HepG2 (cell line): ENCODE data around the gene PYY. TPM values are rescaled to one million over a fixed set of nuclear protein-coding genes. Genes with fewer than 3 reads are reported as not detected.
"Not testable (repeated sequence)": the region's sequence is repeated elsewhere in the genome, so short reads cannot be mapped to it uniquely, and the experiment has no call there.

Experiments
- ATAC-seq: fragments of 200-7000 bp; cut with Tn5 transposase; 3 replicates; pipeline ENCODE4 v1.9.1; 2020; ENCODE audit warnings: mild to moderate bottlenecking, moderate library complexity
- BruUV-seq: library from RNA; stranded (reverse); fragments of 400-500 nt; replicated peaks from 2 replicates; lab custom pipeline; 2021; lab: Mats Ljungman, UMichigan
- CTCF ChIA-PET: fragments of 300-600 bp; formaldehyde crosslinking; extraction: SDS; loops from one replicate; lab custom pipeline; 2021; ENCODE audit warnings: low total read pairs, inconsistent platforms, low intra/inter-chr PET ratio; lab: Yijun Ruan, JAX
- POLR2A ChIA-PET: fragments of 350-600 bp; sonication (Branson Sonifier 250); formaldehyde crosslinking; loops from one replicate; lab custom pipeline; 2020; ENCODE audit warnings: antibody characterized with exemption, inconsistent platforms; lab: Yijun Ruan, JAX
- DNase-seq: peaks from one replicate; pipeline ENCODE4 v3.0.0-alpha.2; 2015; ENCODE audit warnings: low spot score
- FAIRE-seq: peaks from 3 replicates; lab custom pipeline; 2011; peaks lifted over from hg19 to GRCh38; lab: Jason Lieb, UNC
- H2AFZ ChIP-seq: one replicate; pipeline ENCODE4 v1.6.1; 2011; ENCODE audit warnings: low read length, inconsistent platforms
- H3K27ac ChIP-seq: fragments of 300-600 bp; 3 replicates; pipeline ENCODE4 v1.8.0; 2011; ENCODE audit warnings: mixed run types, mild to moderate bottlenecking, mixed read lengths, low read length, inconsistent platforms; ENCODE audit not compliant: insufficient read depth; ENCODE audit errors: extremely low read length
- H3K27me3 ChIP-seq, 2 experiments: fragments of 200-600 bp in 1 of 2; 2 replicates in 1 of 2; 3 replicates in 1 of 2; pipeline versions ENCODE4 v1.6.0 to v1.8.0; 2011; ENCODE audit warnings: low read length in 2 of 2, mild to moderate bottlenecking in 2 of 2, moderate library complexity in 2 of 2, inconsistent platforms in 1 of 2; ENCODE audit not compliant: insufficient read depth in 2 of 2, control insufficient read depth in 1 of 2
- H3K36me3 ChIP-seq, 2 experiments: fragments of 200-600 bp in 1 of 2; replicated peaks in 1 of 2; 2 replicates in 1 of 2; 3 replicates in 1 of 2; pipeline versions ENCODE4 v1.5.1 to v1.8.0; 2011; ENCODE audit warnings: low read length in 2 of 2, inconsistent platforms in 1 of 2; ENCODE audit not compliant: insufficient read depth in 2 of 2, control insufficient read depth in 1 of 2
- H3K4me1 ChIP-seq: 2 replicates; pipeline ENCODE4 v1.5.1; 2012; ENCODE audit warnings: low read length, inconsistent platforms; ENCODE audit not compliant: insufficient read depth
- H3K4me2 ChIP-seq: 2 replicates; pipeline ENCODE4 v1.6.0; 2011; ENCODE audit warnings: low read depth, low read length, inconsistent platforms
- H3K4me3 ChIP-seq, 3 experiments: fragments of 200-600 bp in 1 of 3; sonication (generic), shearing (Covaris generic) in 1 of 3; replicated peaks in 1 of 3; 2 replicates each; pipeline ENCODE4 v1.5.1; 2011 to 2016; ENCODE audit warnings: low read length in 3 of 3, inconsistent platforms in 2 of 3, low read depth in 2 of 3, mild to moderate bottlenecking in 2 of 3, control low read depth in 1 of 3, mixed read lengths in 1 of 3; ENCODE audit not compliant: insufficient read depth in 1 of 3
- H3K79me2 ChIP-seq: one replicate; pipeline ENCODE4 v1.6.1; 2011; ENCODE audit warnings: low read length, inconsistent platforms; ENCODE audit not compliant: insufficient read depth
- H3K9ac ChIP-seq: 2 replicates; pipeline ENCODE4 v1.6.0; 2011; ENCODE audit warnings: mild to moderate bottlenecking, low read depth, low read length, inconsistent platforms; ENCODE audit not compliant: insufficient read depth
- H3K9me3 ChIP-seq: 2 replicates; pipeline ENCODE4 v1.5.1; 2012; ENCODE audit warnings: mild to moderate bottlenecking, low read length
- H4K20me1 ChIP-seq: 2 replicates; pipeline ENCODE4 v1.6.0; 2011; ENCODE audit warnings: inconsistent platforms, mild to moderate bottlenecking, low read length, moderate library complexity; ENCODE audit not compliant: insufficient read depth
- CBX2 ChIP-seq, 2 experiments: fragments of 200-600 bp in 1 of 2; sonication (generic); formaldehyde crosslinking in 1 of 2; IDR thresholded peaks; 2 replicates each; pipeline versions ENCODE4 v1.7.0 to v1.8.1; 2018 to 2022; ENCODE audit warnings: low read depth in 2 of 2, low read length in 1 of 2, mild to moderate bottlenecking in 1 of 2, missing genetic modification reagents in 1 of 2
- SOX5 ChIP-seq: IDR thresholded peaks from 2 replicates; pipeline ENCODE4 v1.6.1; 2016; ENCODE audit warnings: borderline replicate concordance
- TBL1XR1 ChIP-seq: fragments of 150-350 bp; IDR thresholded peaks from 2 replicates; pipeline ENCODE4 v1.6.1; 2014; ENCODE audit warnings: borderline replicate concordance, low read length; ENCODE audit not compliant: partially characterized antibody
- ZBTB7B ChIP-seq: sonication (generic); formaldehyde crosslinking; IDR thresholded peaks from 2 replicates; pipeline ENCODE4 v1.4.0; 2020; ENCODE audit warnings: missing genetic modification reagents
- ZMYM2 ChIP-seq: sonication (generic); formaldehyde crosslinking; IDR thresholded peaks from 2 replicates; pipeline ENCODE4 v1.8.0; 2022; ENCODE audit warnings: mild to moderate bottlenecking, missing genetic modification reagents
- ZNF781 ChIP-seq: sonication (generic); formaldehyde crosslinking; IDR thresholded peaks from 2 replicates; pipeline ENCODE4 v1.5.1; 2020; ENCODE audit warnings: borderline replicate concordance, mild to moderate bottlenecking, missing genetic modification reagents; ENCODE audit errors: not compliant biosample characterization
- WGBS: methylation state at CpG from one replicate; pipeline ENCODE4 v1.1.6; 2017; ENCODE audit warnings: low lambda C conversion rate; 5-methylcytosine and 5-hydroxymethylcytosine counted together
- in situ Hi-C: cut with HindIII; loops from 2 replicates; pipeline ENCODE4 v1.10.0; 2017; ENCODE audit warnings: low pct_unique_long_range_greater_than_20kb; ENCODE audit not compliant: extremely low pct_ligation_motif_present
- intact Hi-C: fragments of 100-400 bp; cut with micrococcal nuclease; formaldehyde crosslinking; loops from one replicate; pipeline ENCODE4 v1.10.0; 2022; ENCODE audit not compliant: unreplicated experiment
- polyA plus RNA-seq, 8 experiments: library from polyadenylated mRNA; depleted of rRNA in 3 of 8; stranded (reverse) in 7 of 8; unstranded in 1 of 8; fragments of >200 nt; fragmentation: Illumina TruSeq in 4 of 8; extraction: Trizol in 4 of 8; gene quantifications; 2 replicates each; pipeline versions ENCODE4 v1.2.1 to v1.2.3, GENCODE V29; 2011 to 2016; ENCODE audit warnings: low read depth in 4 of 8, missing spikeins in 1 of 8, mixed read lengths in 1 of 8; ENCODE audit not compliant: insufficient read depth in 1 of 8
- total RNA-seq, 5 experiments: library from RNA; depleted of rRNA; stranded (reverse); fragments of >200 nt; fragmentation: Illumina TruSeq; extraction: Trizol; gene quantifications; 2 replicates each; pipeline ENCODE4 v1.2.3, GENCODE V29; 2016; ENCODE audit warnings: low read depth in 1 of 5
- TF ChIP-seq, protein P1 (sequence below): IDR thresholded peaks from 2 replicates; pipeline ENCODE4 v1.6.1; 2016; ENCODE audit warnings: mild to moderate bottlenecking
- TF ChIP-seq, protein P2 (sequence below): sonication (generic); formaldehyde crosslinking; IDR thresholded peaks from 2 replicates; pipeline ENCODE4 v1.5.1; 2020; ENCODE audit warnings: mild to moderate bottlenecking, moderate library complexity, missing genetic modification reagents
- TF ChIP-seq, protein P3 (sequence below): IDR thresholded peaks from 2 replicates; pipeline ENCODE4 v1.6.1; 2016; ENCODE audit warnings: low read depth
- TF ChIP-seq, protein P4 (sequence below): sonication (generic); formaldehyde crosslinking; IDR thresholded peaks from 2 replicates; pipeline ENCODE4 v1.4.0; 2020; ENCODE audit warnings: mild to moderate bottlenecking, missing genetic modification reagents

Gene PYY
- total and polyA plus RNA-seq, 2 of the 13 experiments (the other 11 are each of a cell fraction or from before 2014, with no cell fraction given) = 0.25 TPM; not detected in 1

DNA sequence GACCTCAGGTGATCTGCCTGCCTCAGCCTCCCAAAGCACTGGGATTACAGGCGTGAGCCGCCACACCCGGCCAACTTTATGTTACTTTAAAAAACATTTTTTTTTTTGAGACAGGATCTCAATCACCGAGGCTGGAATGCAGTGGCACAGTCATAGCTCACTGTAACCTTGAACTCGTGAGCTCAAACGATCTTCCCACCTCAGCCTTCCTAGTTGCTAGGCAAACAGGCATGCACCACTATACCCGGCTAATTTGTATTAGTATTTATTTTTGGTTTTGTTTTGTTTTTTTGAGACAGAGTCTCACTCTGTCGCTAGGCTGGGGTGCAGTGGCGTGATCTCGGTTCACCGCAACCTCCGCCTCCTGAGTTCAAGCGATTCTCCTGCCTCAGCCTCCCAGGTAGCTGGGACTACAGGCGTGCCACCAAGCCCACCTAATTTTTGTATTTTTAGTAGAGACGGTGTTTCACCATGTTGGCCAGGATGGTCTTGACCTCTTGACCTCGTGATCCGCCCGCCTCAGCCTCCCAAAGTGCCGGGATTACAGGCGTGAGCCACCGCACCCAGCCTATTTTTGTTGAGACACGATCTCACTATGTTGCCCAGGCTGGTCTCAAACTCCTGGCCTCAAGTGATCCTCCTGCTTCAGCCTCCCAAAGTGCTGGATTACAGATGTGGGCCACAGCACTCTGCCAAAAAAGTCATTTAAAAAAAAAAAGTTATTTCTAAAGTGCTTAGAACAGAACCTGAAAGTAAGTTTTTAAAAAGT is 18.9 kb upstream of the PYY start:
- WGBS = 24% methylated on average over 22 of the region's 22 CpGs
- TF ChIP-seq, protein P1, sequence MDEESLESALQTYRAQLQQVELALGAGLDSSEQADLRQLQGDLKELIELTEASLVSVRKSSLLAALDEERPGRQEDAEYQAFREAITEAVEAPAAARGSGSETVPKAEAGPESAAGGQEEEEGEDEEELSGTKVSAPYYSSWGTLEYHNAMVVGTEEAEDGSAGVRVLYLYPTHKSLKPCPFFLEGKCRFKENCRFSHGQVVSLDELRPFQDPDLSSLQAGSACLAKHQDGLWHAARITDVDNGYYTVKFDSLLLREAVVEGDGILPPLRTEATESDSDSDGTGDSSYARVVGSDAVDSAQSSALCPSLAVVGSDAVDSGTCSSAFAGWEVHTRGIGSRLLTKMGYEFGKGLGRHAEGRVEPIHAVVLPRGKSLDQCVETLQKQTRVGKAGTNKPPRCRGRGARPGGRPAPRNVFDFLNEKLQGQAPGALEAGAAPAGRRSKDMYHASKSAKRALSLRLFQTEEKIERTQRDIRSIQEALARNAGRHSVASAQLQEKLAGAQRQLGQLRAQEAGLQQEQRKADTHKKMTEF = peak; percentile 22; the same call in 1 of the 2 replicates
- TF ChIP-seq CBX2 (IDR thresholded peaks at IDR 0.05; ENCODE audit: low read depth, low read length) = not testable (repeated sequence)
- TF ChIP-seq CBX2 (CRISPR knock-in tag; IDR thresholded peaks at IDR 0.05; ENCODE audit: low read depth) (peak; percentile 84), ZBTB7B (CRISPR knock-in tag) (0 out of 2 replicates have a peak, but pooled peaks have one; percentile 26), ZNF781 (CRISPR knock-in tag) (peak; percentile 70), ZMYM2 (peak; percentile 86), SOX5 (peak; percentile 73), TBL1XR1 (peak; percentile 22)
- TF ChIP-seq, protein P2, sequence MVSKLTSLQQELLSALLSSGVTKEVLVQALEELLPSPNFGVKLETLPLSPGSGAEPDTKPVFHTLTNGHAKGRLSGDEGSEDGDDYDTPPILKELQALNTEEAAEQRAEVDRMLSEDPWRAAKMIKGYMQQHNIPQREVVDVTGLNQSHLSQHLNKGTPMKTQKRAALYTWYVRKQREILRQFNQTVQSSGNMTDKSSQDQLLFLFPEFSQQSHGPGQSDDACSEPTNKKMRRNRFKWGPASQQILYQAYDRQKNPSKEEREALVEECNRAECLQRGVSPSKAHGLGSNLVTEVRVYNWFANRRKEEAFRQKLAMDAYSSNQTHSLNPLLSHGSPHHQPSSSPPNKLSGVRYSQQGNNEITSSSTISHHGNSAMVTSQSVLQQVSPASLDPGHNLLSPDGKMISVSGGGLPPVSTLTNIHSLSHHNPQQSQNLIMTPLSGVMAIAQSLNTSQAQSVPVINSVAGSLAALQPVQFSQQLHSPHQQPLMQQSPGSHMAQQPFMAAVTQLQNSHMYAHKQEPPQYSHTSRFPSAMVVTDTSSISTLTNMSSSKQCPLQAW (CRISPR knock-in tag) = peak; percentile 15; the same call in 1 of the 2 replicates
- TF ChIP-seq, protein P3, sequence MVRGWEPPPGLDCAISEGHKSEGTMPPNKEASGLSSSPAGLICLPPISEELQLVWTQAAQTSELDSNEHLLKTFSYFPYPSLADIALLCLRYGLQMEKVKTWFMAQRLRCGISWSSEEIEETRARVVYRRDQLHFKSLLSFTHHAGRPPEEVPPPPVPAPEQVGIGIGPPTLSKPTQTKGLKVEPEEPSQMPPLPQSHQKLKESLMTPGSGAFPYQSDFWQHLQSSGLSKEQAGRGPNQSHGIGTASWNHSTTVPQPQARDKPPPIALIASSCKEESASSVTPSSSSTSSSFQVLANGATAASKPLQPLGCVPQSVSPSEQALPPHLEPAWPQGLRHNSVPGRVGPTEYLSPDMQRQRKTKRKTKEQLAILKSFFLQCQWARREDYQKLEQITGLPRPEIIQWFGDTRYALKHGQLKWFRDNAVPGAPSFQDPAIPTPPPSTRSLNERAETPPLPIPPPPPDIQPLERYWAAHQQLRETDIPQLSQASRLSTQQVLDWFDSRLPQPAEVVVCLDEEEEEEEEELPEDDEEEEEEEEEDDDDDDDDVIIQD = peak; percentile 58; the same call in 1 of the 2 replicates
- TF ChIP-seq, protein P4, sequence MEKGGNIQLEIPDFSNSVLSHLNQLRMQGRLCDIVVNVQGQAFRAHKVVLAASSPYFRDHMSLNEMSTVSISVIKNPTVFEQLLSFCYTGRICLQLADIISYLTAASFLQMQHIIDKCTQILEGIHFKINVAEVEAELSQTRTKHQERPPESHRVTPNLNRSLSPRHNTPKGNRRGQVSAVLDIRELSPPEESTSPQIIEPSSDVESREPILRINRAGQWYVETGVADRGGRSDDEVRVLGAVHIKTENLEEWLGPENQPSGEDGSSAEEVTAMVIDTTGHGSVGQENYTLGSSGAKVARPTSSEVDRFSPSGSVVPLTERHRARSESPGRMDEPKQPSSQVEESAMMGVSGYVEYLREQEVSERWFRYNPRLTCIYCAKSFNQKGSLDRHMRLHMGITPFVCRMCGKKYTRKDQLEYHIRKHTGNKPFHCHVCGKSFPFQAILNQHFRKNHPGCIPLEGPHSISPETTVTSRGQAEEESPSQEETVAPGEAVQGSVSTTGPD = peak; percentile 37; the same call in 1 of the 2 replicates

More for the DNA sequence above, 18.9 kb upstream of the PYY start:
- intact Hi-C loops, H2AFZ ChIP-seq, in situ Hi-C loops, H4K20me1 ChIP-seq, H3K9me3 ChIP-seq, H3K36me3 ChIP-seq, CTCF ChIA-PET, H3K79me2 ChIP-seq, BruUV-seq, H3K4me3 ChIP-seq: not testable (repeated sequence)
- peak overlapping the region; percentile 45 for H3K27ac ChIP-seq
- POLR2A ChIA-PET = interaction anchor here (0.6 to 1.3 kb wide), 2 partner anchors 11 to 36 kb away, joined by 3 to 5 read pairs; no protein-coding TSS in a partner anchor
- peaks cover 67% of the 10 kb centered on the region for H3K4me1 ChIP-seq
- FAIRE-seq (peak; percentile 66), ATAC-seq (peak; percentile 81), DNase-seq (peak; percentile 85)
- H3K4me2 ChIP-seq = peak overlapping the region; percentile 16
- peak overlapping the region; percentile 2; the same call in 1 of the 2 replicates for H3K9ac ChIP-seq
- peaks cover 3 to 31% of the 10 kb centered on the region in 2 experiments; a peak in 3 of 5 replicates for H3K27me3 ChIP-seq
